Activated T-cell treated with anti-CD3 and anti-CD28 coated beads, Interleukin-2, amount 50 U/mL, for 72 hours (primary cell): ENCODE results near the gene PPM1G. TPM values are rescaled to one million over a fixed set of nuclear protein-coding genes. Genes with fewer than 3 reads are reported as not detected.
A peak's percentile ranks its signal among the peaks of the same experiment; 100 is the strongest.

Experiments used
- ATAC-seq, 2 donors: fragments of 150-1000 bp; cut with Tn5 transposase; replicated peaks in 1 of 2; 2 replicates each; pipeline ENCODE4 v1.10.0; 2021; ENCODE audit warnings: moderate library complexity in 2 of 2, mild to moderate bottlenecking in 1 of 2
- DNase-seq, 2 donors: peaks; one replicate each; pipeline ENCODE4 v3.0.0; 2021 to 2022; ENCODE audit warnings: mixed read lengths in 1 of 2
- H3K27ac Mint-ChIP-seq: one replicate; pipeline ENCODE4 v1.8.0; 2022; ENCODE audit warnings: mild to moderate bottlenecking, moderate library complexity, mixed read lengths
- H3K27me3 Mint-ChIP-seq: one replicate; pipeline ENCODE4 v1.8.0; 2022; ENCODE audit warnings: low read depth, mixed read lengths
- H3K36me3 Mint-ChIP-seq, 2 donors: one replicate each; pipeline ENCODE4 v1.8.0; 2022; ENCODE audit warnings: mixed read lengths in 2 of 2, mild to moderate bottlenecking in 1 of 2; ENCODE audit not compliant: insufficient read depth in 2 of 2
- H3K4me1 Mint-ChIP-seq: one replicate; pipeline ENCODE4 v1.8.0; 2022; ENCODE audit warnings: low read depth, mixed read lengths
- H3K4me3 Mint-ChIP-seq, 2 donors: one replicate each; pipeline ENCODE4 v1.8.0; 2022; ENCODE audit warnings: mild to moderate bottlenecking in 2 of 2, mixed read lengths in 2 of 2, moderate library complexity in 2 of 2
- H3K9me3 Mint-ChIP-seq, 2 donors: one replicate each; pipeline ENCODE4 v1.8.0; 2022; ENCODE audit warnings: mixed read lengths in 2 of 2
- total RNA-seq, 2 donors: library from RNA; stranded (reverse); gene quantifications; one replicate each; pipeline ENCODE4 v1.2.3, GENCODE V29; 2022

PPM1G gene
- total RNA-seq, 2 donors from 2014 or later, result 122 to 132 TPM

DNA sequence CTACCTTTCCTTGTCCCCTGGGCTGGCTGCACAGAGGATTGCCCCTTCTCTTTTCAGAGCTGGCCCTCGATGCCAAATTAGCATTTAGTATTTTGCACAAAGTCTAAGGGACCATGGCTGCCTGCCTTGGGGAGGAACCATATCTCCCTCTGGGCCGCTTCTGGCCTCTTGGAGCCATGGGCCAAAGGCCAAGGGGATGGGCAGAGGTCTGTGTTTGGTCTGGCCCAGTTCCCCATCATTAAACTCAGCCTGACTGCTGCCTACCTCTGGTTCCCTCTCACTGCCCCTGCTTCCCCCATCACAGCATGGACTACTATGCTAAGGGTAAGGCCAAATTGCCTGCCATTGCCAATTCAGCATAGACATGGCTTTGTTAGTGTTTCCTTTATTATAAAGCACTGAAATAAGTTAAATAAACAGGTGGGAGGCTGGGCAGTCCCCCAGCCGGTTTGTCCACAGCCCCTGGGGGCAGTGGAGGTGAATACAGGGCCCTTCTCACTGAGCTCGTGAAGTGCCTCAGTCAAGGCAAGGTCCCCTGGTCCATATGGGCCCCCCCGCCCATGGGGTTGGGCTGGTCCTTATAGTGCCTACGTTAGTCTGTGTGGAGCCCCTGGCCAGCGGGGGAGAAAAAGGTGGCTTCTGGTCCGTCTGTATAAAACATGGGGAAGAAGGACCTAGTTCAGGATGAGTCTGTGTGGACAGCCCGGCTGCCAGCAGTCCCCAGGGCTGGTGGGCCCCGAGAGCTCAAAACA is 32.3 kb downstream of the PPM1G start:
- Mint-ChIP-seq H3K9me3 (no peaks in the 10 kb centered on the region), H3K27ac (peak overlapping the region; percentile 27), H3K4me1 (peaks cover 35% of the 10 kb centered on the region), H3K36me3 (peaks cover 8 to 20% of the 10 kb centered on the region in 2 donors), H3K27me3 (no peaks in the 10 kb centered on the region), H3K4me3 (no peak overlapping the region)
- ATAC-seq (no peak), DNase-seq (no peak)

DNA sequence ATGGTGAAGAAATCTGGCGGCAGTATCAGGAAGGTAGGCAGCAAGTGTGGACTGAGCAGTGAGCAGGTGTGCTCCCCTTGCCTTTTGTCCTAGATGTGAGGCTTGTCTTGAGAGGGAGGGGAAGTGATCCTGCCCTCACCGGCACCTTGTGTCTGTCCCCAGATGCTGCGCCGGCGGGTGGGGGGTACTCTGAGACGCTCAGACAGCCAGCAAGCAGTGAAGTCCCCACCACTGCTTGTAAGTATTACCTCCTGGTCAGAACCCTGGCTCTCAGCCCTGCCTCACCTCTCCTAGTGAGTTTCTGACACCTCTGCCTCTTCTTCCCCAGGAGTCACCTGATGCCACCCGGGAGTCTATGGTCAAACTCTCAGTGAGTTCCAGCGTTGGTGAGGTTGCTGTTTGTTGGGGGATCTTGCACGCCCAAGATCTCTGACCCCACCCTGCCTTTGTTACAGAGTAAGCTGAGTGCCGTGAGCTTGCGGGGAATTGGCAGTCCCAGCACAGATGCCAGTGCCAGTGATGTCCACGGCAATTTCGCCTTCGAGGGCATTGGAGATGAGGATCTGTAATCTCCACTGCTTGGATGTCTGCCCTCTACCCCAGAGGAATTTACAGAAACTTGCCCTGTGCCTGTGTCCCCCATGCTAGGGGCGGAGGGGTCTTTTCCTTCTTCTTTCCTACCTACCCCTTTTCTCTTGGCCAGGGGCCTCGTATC is 33.1 kb downstream of the PPM1G start:
- no peaks in the 10 kb centered on the region for H3K9me3 Mint-ChIP-seq
- no peak for DNase-seq
- H3K4me3 Mint-ChIP-seq, result no peak overlapping the region
- no peak for ATAC-seq
- no peaks in the 10 kb centered on the region for H3K27me3 Mint-ChIP-seq
- peaks cover 38% of the 10 kb centered on the region for H3K4me1 Mint-ChIP-seq
- peak overlapping the region; percentile 27 for H3K27ac Mint-ChIP-seq
- peaks cover 9 to 20% of the 10 kb centered on the region in 2 donors for H3K36me3 Mint-ChIP-seq

DNA sequence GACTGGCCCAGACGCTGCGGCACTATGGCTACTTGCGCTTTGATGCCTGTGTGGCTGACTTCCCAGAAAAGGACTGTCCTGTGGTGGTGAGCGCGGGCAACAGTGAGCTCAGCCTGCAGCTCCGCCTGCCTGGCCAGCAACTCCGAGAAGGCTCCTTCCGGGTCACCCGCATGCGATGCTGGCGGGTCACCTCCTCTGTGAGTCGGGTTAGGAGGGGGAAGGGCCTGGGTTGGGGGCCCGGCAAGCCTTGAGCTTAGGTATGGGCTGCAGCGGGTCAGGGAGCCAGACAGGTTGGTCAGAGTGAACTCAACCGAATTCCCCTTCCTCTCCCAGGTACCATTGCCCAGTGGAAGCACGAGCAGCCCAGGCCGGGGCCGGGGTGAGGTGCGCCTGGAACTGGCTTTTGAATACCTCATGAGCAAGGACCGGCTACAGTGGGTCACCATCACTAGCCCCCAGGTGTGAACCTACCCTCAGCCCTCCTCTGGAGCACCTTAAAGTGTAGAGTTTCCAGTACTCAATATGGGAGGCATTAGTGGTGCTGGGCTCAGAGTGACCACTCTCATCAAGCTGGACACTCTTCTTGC is 33.8 kb downstream of the PPM1G start:
- Mint-ChIP-seq H3K27ac (peak overlapping the region; percentile 51), H3K4me1 (peaks cover 33% of the 10 kb centered on the region), H3K9me3 (no peaks in the 10 kb centered on the region), H3K4me3 (no peak overlapping the region), H3K36me3 (peaks cover 12 to 13% of the 10 kb centered on the region in 2 donors), H3K27me3 (no peaks in the 10 kb centered on the region)
- ATAC-seq (no peak), DNase-seq (no peak)

DNA sequence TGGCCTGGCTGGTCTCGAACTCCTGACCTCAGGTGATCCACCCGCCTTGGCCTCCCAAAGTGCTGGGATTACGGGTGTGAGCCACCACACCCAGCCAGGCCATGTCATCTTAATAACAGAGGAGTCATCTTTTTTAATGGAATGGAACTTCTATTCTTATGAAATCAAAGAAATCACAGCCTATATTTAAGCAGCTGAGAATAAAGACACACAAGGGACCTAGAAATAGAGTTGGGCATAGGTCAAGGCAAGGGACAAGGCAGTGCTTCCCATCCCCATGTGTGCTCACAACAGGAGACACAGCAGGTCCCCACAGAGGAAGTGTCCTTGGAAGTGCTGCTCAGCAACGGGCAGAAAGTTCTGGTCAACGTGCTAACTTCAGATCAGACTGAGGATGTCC is 35.8 kb downstream of the PPM1G start:
- ATAC-seq (no peak), DNase-seq (no peak)
- H3K4me1 Mint-ChIP-seq, result peaks cover 30% of the 10 kb centered on the region
- H3K36me3 Mint-ChIP-seq, result peaks cover 12 to 16% of the 10 kb centered on the region in 2 donors
- H3K27me3 Mint-ChIP-seq, result no peaks in the 10 kb centered on the region
- peak overlapping the region; percentile 9 for H3K27ac Mint-ChIP-seq
- H3K4me3 Mint-ChIP-seq, result no peak overlapping the region
- no peaks in the 10 kb centered on the region for H3K9me3 Mint-ChIP-seq

DNA sequence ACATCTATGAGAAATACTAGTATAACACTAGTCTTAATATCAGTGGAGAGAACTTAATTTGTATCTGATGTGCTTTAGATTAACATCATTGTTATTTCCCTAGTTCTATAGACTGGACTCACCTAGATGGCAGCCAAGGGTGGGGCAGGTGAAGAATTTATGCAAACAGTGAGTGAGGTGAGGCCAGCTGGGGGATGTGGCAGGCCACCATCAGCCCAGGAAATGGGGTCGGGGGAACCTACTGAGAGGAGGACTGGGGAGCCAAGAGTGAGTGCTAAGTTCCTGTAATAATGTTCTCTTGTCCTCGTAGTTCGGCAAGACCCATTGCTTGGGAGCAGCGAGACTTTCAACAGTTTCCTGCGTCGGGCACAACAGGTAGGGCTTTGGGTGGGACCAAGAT is 36.5 kb downstream of the PPM1G start:
- no peaks in the 10 kb centered on the region for H3K9me3 Mint-ChIP-seq
- H3K36me3 Mint-ChIP-seq, result peaks cover 12 to 16% of the 10 kb centered on the region in 2 donors
- H3K27me3 Mint-ChIP-seq, result no peaks in the 10 kb centered on the region
- DNase-seq, result no peak
- H3K4me3 Mint-ChIP-seq, result peak overlapping the region; percentile 13 to 45
- peaks cover 34% of the 10 kb centered on the region for H3K4me1 Mint-ChIP-seq
- ATAC-seq, result no peak
- peak overlapping the region; percentile 95 for H3K27ac Mint-ChIP-seq

DNA sequence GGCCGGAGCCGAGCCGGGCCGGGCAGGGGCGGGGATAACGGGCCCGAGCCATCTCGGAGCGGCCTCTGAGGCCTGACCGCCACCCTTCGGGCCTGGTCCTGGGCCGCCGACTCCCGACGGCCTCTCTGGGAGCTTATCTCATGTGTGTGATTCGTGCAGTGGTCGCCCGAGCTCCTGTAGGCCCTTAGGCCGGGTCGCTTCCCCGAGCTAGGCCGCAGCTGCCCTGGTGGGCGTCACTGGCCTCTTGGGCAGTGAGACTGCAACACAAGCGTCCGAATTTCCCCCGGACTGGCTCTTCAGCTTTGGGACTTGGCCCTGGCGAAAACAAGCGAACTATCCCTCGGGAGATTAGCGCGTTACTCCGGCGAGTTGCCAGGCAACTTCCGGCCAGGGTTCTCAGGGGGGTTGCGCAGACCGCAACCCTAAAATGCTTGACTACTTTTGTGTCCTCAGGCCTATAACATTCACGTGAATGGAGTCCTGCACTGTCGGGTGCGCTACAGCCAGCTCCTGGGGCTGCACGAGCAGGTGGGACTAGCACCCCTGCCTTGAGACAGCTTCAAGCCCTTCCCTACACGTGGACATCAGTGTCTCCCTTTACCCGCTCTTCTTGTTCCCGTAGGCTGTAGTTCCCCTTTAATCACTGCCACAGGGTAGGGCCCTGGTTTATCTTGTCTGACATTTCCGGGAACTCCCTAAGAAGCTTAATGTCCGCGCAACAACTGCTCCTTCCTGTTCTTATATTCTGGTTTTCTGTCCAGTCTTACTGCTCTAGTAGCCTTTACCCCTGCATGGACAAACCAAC is 38.4 kb downstream of the PPM1G start:
- DNase-seq, result peak; percentile 27 to 38
- peak; percentile 13 to 25 for ATAC-seq
- Mint-ChIP-seq H3K27me3 (no peaks in the 10 kb centered on the region), H3K4me1 (peaks cover 34% of the 10 kb centered on the region), H3K9me3 (no peaks in the 10 kb centered on the region), H3K27ac (peak overlapping the region; percentile 95), H3K4me3 (peak overlapping the region; percentile 82 to 83), H3K36me3 (peaks cover 14 to 15% of the 10 kb centered on the region in 2 donors)

DNA sequence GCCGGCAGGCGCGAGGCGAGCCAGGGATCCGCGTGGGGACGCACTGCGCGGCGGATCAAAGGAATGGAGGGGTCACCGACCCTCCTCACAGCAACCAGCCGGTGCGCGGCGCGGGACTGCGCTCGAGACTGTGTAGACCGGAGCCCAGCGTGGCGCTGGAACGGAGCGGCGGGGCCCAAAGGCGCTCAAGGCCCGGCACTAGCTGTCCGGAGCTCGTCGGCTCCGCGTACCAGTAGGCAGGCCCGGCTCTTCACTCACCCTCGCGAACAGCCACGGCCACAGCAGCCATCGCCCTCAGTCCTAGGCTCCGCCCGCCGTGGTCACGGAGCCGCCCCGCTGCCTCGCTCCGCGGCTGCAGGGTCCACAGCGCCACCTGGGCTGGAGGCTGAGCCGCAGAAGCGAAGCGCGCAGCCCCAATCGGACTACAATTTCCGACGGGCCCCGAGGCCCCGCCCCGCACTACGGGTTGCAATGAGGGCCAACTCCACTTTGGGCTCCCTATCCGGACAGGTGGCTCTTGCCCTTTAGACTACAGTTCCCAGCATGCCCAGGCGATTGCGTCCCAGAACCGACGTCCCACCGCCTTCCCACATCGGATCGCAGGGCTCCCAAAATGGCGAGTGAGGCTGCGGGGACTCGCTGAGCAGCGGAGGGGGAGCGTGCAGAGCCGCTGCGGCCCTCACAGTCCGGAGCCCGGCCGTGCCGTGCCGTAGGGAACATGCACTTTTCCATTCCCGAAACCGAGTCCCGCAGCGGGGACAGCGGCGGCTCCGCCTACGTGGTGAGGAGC is 39.2 kb downstream of the PPM1G start, which contains the start of the genes EIF2B4 and SNX17:
EIF2B4 (minus strand) TSS at position 313 of the 790 bp plus-strand sequence; CDS start at position 289, 24 bp downstream.
SNX17 (plus strand) TSS at position 591 of the 790 bp plus-strand sequence; CDS start at position 719, 128 bp downstream.
- Mint-ChIP-seq H3K9me3 (no peaks in the 10 kb centered on the region), H3K4me1 (peaks cover 34% of the 10 kb centered on the region), H3K36me3 (peaks cover 12 to 13% of the 10 kb centered on the region in 2 donors), H3K27ac (peak within 1 kb of the TSS; percentile 95), H3K4me3 (peak within 1 kb of the TSS; percentile 82 to 83), H3K27me3 (no peaks in the 10 kb centered on the region)
- ATAC-seq (peak; percentile 94 to 95), DNase-seq (peak; percentile 99)

DNA sequence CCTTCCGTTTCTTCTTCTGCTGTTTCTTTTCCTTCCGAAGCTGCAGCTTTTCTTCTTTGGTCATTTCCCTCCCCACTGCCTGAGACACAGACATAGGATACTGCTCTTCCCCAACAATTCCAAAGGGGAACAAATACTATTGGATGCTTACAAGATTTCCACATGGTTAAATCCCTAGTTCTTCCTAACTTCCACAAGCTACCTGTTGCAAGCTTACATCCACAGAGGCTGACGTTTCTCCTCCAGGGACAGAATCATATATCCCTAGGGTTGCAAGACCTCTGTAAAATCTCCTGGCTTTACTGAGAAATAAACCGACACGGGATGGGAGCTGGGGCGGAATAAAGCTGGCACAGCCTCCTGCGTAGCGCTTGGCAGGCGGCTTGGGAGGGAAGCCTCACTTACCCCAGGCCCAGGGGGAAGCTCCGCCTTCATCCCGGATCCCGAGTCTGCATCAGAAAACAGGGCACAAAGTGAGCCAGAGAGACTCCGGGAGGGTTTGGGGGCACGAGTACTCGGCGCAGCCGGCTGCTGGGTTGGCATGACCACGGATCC is 39.8 kb downstream of the PPM1G start:
- peak overlapping the region; percentile 27 for H3K27ac Mint-ChIP-seq
- H3K4me1 Mint-ChIP-seq, result peaks cover 34% of the 10 kb centered on the region
- H3K4me3 Mint-ChIP-seq, result peak overlapping the region; percentile 82 to 83
- peaks cover 12 to 13% of the 10 kb centered on the region in 2 donors for H3K36me3 Mint-ChIP-seq
- no peaks in the 10 kb centered on the region for H3K9me3 Mint-ChIP-seq
- ATAC-seq (no peak), DNase-seq (no peak)
- H3K27me3 Mint-ChIP-seq, result no peaks in the 10 kb centered on the region

DNA sequence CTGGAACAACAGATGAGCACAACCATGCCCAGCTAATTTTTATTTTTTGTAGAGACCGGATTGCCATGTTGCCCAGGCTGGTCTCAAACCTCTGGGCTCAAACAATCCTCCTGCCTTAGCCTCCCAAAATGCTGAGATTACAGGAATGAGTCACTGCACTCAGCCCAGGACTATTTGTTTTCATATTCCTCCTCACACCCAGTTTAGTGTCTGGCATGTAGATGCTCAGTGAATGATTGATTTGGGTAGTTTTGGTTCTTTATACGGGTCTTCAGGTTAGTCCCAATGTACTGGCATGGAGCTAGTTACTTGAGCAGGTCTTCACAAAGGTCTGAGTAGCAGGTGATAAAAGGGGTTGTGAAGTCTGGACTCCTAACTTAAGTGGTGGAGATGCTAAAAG is 45.5 kb downstream of the PPM1G start:
- no peak overlapping the region for H3K4me3 Mint-ChIP-seq
- ATAC-seq (peak; percentile 43), DNase-seq (no peak)
- H3K27ac Mint-ChIP-seq, result no peak overlapping the region
- H3K36me3 Mint-ChIP-seq, result peaks cover 1 to 12% of the 10 kb centered on the region in 2 donors
- no peaks in the 10 kb centered on the region for H3K27me3 Mint-ChIP-seq
- H3K4me1 Mint-ChIP-seq, result peaks cover 27% of the 10 kb centered on the region
- no peaks in the 10 kb centered on the region for H3K9me3 Mint-ChIP-seq

DNA sequence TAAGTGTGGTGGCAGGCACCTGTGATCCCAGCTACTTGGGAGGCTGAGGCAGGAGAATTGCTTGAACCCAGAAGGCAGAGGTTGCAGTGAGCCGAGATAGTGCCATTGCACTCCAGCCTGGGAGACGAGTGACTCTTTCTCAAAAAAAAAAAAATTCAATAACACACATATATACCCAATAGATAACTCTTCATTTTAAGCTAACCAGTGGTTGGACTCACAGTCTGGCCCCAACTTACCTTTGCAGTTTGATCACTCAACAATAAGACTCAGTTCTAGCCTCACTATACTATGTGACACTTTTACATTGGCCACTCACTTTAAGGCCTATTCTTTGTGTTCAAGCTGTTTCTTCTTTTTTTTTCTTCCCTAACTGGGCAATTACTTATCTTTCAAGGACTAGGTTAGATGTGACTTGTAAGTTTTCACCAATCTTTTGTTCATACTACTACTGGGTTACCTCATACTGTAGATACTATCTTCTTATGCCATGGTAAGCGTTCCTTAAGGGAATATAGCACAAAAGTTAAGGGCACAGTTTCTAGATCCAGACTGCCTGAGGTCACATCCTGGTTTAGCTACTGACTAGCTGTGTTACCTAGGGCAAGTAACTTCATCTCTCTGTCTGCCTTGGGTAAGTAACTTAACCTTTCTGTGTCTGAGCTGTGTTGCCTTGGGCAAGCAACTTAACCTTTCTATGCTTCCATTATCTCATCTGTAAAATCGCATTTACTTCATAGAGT is 46.5 kb downstream of the PPM1G start:
- no peak overlapping the region for H3K4me3 Mint-ChIP-seq
- ATAC-seq (no peak), DNase-seq (no peak)
- peaks cover 2 to 12% of the 10 kb centered on the region in 2 donors for H3K36me3 Mint-ChIP-seq
- H3K9me3 Mint-ChIP-seq, result no peaks in the 10 kb centered on the region
- H3K27ac Mint-ChIP-seq, result no peak overlapping the region
- H3K4me1 Mint-ChIP-seq, result peaks cover 30% of the 10 kb centered on the region
- no peaks in the 10 kb centered on the region for H3K27me3 Mint-ChIP-seq
